HCT116 (cell line): Measurements from ENCODE around the gene HTR3A. TPM values are rescaled to one million over a fixed set of nuclear protein-coding genes. Genes with fewer than 3 reads are reported as not detected.

Source experiments
- ATAC-seq: fragments of 200-7000 bp; cut with Tn5 transposase; 2 replicates; pipeline ENCODE4 v1.9.1; 2020; ENCODE audit warnings: mild to moderate bottlenecking, moderate library complexity
- BruUV-seq: library from RNA; stranded (reverse); fragments of 400-500 nt; replicated peaks from 2 replicates; lab custom pipeline; 2021; lab: Mats Ljungman, UMichigan
- CTCF ChIA-PET: fragments of 300-600 bp; sonication (Branson Sonifier 250); formaldehyde crosslinking; loops from one replicate; lab custom pipeline; 2021; ENCODE audit warnings: antibody characterized with exemption; lab: Charles Lee
- POLR2A ChIA-PET: fragments of 300-600, 350-600 bp; sonication (Branson Sonifier 250); formaldehyde crosslinking; loops from one replicate; lab custom pipeline; 2021; ENCODE audit warnings: antibody characterized with exemption; lab: Charles Lee
- RAD21 ChIA-PET, 2 experiments: fragments of 300-600 bp; sonication (Branson Sonifier 250); formaldehyde crosslinking; loops; one replicate each; lab custom pipeline; 2023; ENCODE audit warnings: low total read pairs in 2 of 2; ENCODE audit not compliant: uncharacterized antibody in 2 of 2, unreplicated experiment in 2 of 2, low non-redundant PET in 1 of 2; lab: Charles Lee
- DNase-seq: peaks from one replicate; pipeline ENCODE4 v3.0.0-alpha.2; 2010; ENCODE audit warnings: low read depth, low spot score
- H2AFZ ChIP-seq: fragments of 200-600 bp; shearing (Covaris generic), sonication (generic); 2 replicates; pipeline ENCODE4 v1.6.1; 2017; ENCODE audit warnings: low read depth, mixed run types, mixed read lengths, antibody characterized with exemption, low read length; ENCODE audit not compliant: poor library complexity, severe bottlenecking
- H3K27ac ChIP-seq: 2 replicates; pipeline ENCODE4 v1.5.1; 2012; ENCODE audit warnings: low read depth, low read length
- H3K27me3 ChIP-seq: fragments of 200-600 bp; sonication (generic); 2 replicates; pipeline ENCODE4 v1.6.1; 2016; ENCODE audit warnings: mixed run types, low read length, mixed read lengths; ENCODE audit not compliant: insufficient read depth
- H3K36me3 ChIP-seq, 2 experiments: fragments of 200-500 bp in 1 of 2; fragments of 200-600 bp in 1 of 2; sonication (Bioruptor generic) in 1 of 2; sonication (generic) in 1 of 2; 2 replicates each; pipeline versions ENCODE4 v1.5.1 to v1.6.1; 2014 to 2016; ENCODE audit warnings: low read length in 2 of 2, inconsistent platforms in 1 of 2, mixed read lengths in 1 of 2, mixed run types in 1 of 2; ENCODE audit not compliant: insufficient read depth in 2 of 2, control insufficient read depth in 1 of 2
- H3K4me1 ChIP-seq, 2 experiments: fragments of 200-600 bp in 1 of 2; sonication (generic) in 1 of 2; 2 replicates each; pipeline versions ENCODE4 v1.5.1 to v1.6.1; 2012 to 2017; ENCODE audit warnings: low read length in 2 of 2, inconsistent platforms in 1 of 2, mild to moderate bottlenecking in 1 of 2, mixed read lengths in 1 of 2, mixed run types in 1 of 2, moderate library complexity in 1 of 2; ENCODE audit not compliant: insufficient read depth in 2 of 2, control insufficient read depth in 1 of 2
- H3K4me2 ChIP-seq: fragments of 200-600 bp; sonication (generic); 2 replicates; pipeline ENCODE4 v1.6.1; 2017; ENCODE audit warnings: mixed run types, low read length, mixed read lengths
- H3K4me3 ChIP-seq, 2 experiments: fragments of 200-600 bp in 1 of 2; sonication (generic) in 1 of 2; replicated peaks in 1 of 2; 2 replicates each; pipeline ENCODE4 v1.5.1; 2011 to 2016; ENCODE audit warnings: low read length in 2 of 2, control low read depth in 1 of 2, low read depth in 1 of 2, mild to moderate bottlenecking in 1 of 2, mixed read lengths in 1 of 2, mixed run types in 1 of 2
- H3K79me2 ChIP-seq: fragments of 200-600 bp; sonication (generic); 2 replicates; pipeline ENCODE4 v1.6.1; 2017; ENCODE audit warnings: mild to moderate bottlenecking, mixed run types, low read length, moderate library complexity, mixed read lengths; ENCODE audit not compliant: insufficient read depth
- H3K9ac ChIP-seq: fragments of 200-600 bp; sonication (generic); 2 replicates; pipeline ENCODE4 v1.6.1; 2016; ENCODE audit warnings: low read length, mixed read lengths
- H3K9me2 ChIP-seq: fragments of 200-600 bp; sonication (generic), shearing (Covaris generic); 2 replicates; pipeline ENCODE4 v1.6.1; 2017; ENCODE audit warnings: mixed run types, mild to moderate bottlenecking, moderate library complexity; ENCODE audit not compliant: insufficient read depth
- H3K9me3 ChIP-seq, 2 experiments: fragments of 200-500 bp in 1 of 2; fragments of 200-600 bp in 1 of 2; sonication (Bioruptor generic) in 1 of 2; sonication (generic) in 1 of 2; 2 replicates each; pipeline ENCODE4 v1.6.1; 2014 to 2017; ENCODE audit warnings: low read length in 2 of 2, mixed read lengths in 2 of 2, inconsistent platforms in 1 of 2, low read depth in 1 of 2, mild to moderate bottlenecking in 1 of 2, mixed run types in 1 of 2, moderate library complexity in 1 of 2; ENCODE audit not compliant: control insufficient read depth in 1 of 2, insufficient read depth in 1 of 2
- H4K20me1 ChIP-seq: fragments of 200-600 bp; sonication (generic), shearing (Covaris generic); 2 replicates; pipeline ENCODE4 v1.6.1; 2017; ENCODE audit warnings: mixed run types, mild to moderate bottlenecking, moderate library complexity; ENCODE audit not compliant: insufficient read depth
- CBX3 ChIP-seq: IDR thresholded peaks from 2 replicates; pipeline ENCODE4 v1.6.1; 2012; ENCODE audit warnings: low read depth
- CEBPB ChIP-seq: IDR thresholded peaks from 2 replicates; pipeline ENCODE4 v1.6.1; 2012; ENCODE audit warnings: low read depth
- ELF1 ChIP-seq: IDR thresholded peaks from 2 replicates; pipeline ENCODE4 v1.6.1; 2012; ENCODE audit warnings: low read depth, borderline replicate concordance
- EZH2phosphoT487 ChIP-seq: fragments of 200-600 bp; IDR thresholded peaks from 2 replicates; pipeline ENCODE4 v1.6.1; 2018; ENCODE audit warnings: antibody characterized with exemption, borderline replicate concordance
- FOSL1 ChIP-seq: IDR thresholded peaks from 2 replicates; pipeline ENCODE4 v1.6.1; 2012; ENCODE audit warnings: low read depth
- POLR2A ChIP-seq: IDR thresholded peaks from 2 replicates; pipeline ENCODE4 v1.7.0; 2011; ENCODE audit warnings: borderline replicate concordance; ENCODE audit not compliant: insufficient read depth, insufficient read length; ENCODE audit errors: extremely low read depth
- RAD21 ChIP-seq: IDR thresholded peaks from 2 replicates; pipeline ENCODE4 v1.6.1; 2012; ENCODE audit warnings: low read depth, mild to moderate bottlenecking
- SIN3A ChIP-seq: IDR thresholded peaks from 2 replicates; pipeline ENCODE4 v1.6.1; 2012; ENCODE audit warnings: low read depth
- SP1 ChIP-seq: IDR thresholded peaks from 2 replicates; pipeline ENCODE4 v1.6.1; 2012; ENCODE audit warnings: low read depth
- SRF ChIP-seq: IDR thresholded peaks from 2 replicates; pipeline ENCODE4 v1.6.1; 2012; ENCODE audit warnings: low read depth
- TCF7L2 ChIP-seq: IDR thresholded peaks from 2 replicates; pipeline ENCODE4 v1.7.0; 2011; ENCODE audit warnings: borderline replicate concordance, inconsistent platforms; ENCODE audit not compliant: insufficient read depth, insufficient read length; ENCODE audit errors: extremely low read depth
- ZFX ChIP-seq: fragments of 450-650 bp; IDR thresholded peaks from 2 replicates; pipeline ENCODE4 v1.6.1; 2017
- intact Hi-C: fragments of 100-400 bp; cut with micrococcal nuclease; formaldehyde crosslinking; loops from 2 replicates; pipeline ENCODE4 v1.10.0; 2022
- total RNA-seq: library from RNA; stranded (reverse); gene quantifications from one replicate; pipeline ENCODE4 v1.2.1, GENCODE V29; 2021; ENCODE audit not compliant: unreplicated experiment
- TF ChIP-seq, protein P1 (sequence below): IDR thresholded peaks from 2 replicates; pipeline ENCODE4 v1.6.1; 2012; ENCODE audit warnings: low read depth

The HTR3A gene
- total RNA-seq, 1 experiment from 2014 or later: 0.12 TPM

DNA sequence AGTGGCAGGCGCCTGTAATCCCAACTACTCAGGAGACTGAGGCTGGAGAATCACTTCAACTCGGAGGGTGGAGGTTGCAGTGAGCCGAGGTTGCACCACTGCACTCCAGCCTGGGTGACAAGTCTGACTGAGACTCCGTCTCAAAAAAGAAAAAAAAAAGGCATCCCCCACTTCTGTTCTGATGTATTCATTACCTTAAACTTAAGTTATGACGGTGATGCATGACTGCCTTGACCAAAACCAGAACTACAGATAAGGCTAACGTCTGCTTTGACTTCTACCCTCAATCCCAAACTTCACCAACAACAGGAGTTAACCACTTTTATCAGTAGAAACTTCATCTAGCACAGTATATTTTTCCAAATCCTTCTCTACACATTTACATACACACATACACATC lies 9.9 kb downstream of the HTR3A start (continued):
- TF ChIP-seq, protein P1, sequence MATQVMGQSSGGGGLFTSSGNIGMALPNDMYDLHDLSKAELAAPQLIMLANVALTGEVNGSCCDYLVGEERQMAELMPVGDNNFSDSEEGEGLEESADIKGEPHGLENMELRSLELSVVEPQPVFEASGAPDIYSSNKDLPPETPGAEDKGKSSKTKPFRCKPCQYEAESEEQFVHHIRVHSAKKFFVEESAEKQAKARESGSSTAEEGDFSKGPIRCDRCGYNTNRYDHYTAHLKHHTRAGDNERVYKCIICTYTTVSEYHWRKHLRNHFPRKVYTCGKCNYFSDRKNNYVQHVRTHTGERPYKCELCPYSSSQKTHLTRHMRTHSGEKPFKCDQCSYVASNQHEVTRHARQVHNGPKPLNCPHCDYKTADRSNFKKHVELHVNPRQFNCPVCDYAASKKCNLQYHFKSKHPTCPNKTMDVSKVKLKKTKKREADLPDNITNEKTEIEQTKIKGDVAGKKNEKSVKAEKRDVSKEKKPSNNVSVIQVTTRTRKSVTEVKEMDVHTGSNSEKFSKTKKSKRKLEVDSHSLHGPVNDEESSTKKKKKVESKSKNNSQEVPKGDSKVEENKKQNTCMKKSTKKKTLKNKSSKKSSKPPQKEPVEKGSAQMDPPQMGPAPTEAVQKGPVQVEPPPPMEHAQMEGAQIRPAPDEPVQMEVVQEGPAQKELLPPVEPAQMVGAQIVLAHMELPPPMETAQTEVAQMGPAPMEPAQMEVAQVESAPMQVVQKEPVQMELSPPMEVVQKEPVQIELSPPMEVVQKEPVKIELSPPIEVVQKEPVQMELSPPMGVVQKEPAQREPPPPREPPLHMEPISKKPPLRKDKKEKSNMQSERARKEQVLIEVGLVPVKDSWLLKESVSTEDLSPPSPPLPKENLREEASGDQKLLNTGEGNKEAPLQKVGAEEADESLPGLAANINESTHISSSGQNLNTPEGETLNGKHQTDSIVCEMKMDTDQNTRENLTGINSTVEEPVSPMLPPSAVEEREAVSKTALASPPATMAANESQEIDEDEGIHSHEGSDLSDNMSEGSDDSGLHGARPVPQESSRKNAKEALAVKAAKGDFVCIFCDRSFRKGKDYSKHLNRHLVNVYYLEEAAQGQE: no peak
- TF ChIP-seq FOSL1: no peak

DNA sequence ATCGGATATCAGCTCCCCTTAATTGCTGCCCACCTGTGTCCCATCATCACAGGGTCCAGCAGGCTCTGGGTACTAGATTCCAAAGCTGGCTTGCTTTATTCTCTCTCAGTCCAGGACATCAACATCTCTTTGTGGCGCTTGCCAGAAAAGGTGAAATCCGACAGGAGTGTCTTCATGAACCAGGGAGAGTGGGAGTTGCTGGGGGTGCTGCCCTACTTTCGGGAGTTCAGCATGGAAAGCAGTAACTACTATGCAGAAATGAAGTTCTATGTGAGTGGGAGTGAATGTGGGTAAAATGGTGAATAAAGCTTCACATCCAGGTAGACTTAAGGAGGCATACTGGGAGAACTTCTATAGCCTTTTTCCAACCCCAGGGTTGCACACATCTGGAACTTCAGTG lies 11.0 kb downstream of the HTR3A start:
- Histone ChIP-seq H3K4me3 (no peak overlapping the region), H4K20me1 (no peaks in the 10 kb centered on the region), H3K79me2 (no peaks in the 10 kb centered on the region), H3K4me1 (no peaks in the 10 kb centered on the region), H3K4me2 (no peak overlapping the region), H3K9ac (no peak overlapping the region), H3K36me3 (no peaks in the 10 kb centered on the region), H2AFZ (no peak overlapping the region), H3K27ac (no peak overlapping the region), H3K9me3 (no peaks in the 10 kb centered on the region), H3K9me2 (no peaks in the 10 kb centered on the region), H3K27me3 (peaks cover 63% of the 10 kb centered on the region)
- ATAC-seq (no peak), DNase-seq (no peak)
- no peak for TF ChIP-seq ZFX
- no peak for TF ChIP-seq CBX3
- TF ChIP-seq ELF1: no peak
- no peak for TF ChIP-seq POLR2A
- no peak for TF ChIP-seq SP1
- no peak for TF ChIP-seq SIN3A
- no peak for TF ChIP-seq EZH2phosphoT487
- TF ChIP-seq RAD21: no peak
- no peak for TF ChIP-seq CEBPB
- TF ChIP-seq, protein P1: no peak
- TF ChIP-seq SRF: no peak
- TF ChIP-seq TCF7L2: no peak
- RAD21 ChIA-PET: no interaction called here
- CTCF ChIA-PET: interaction anchor here (0.9 to 1.0 kb wide), 2 partner anchors 9 to 276 kb away, joined by 3 to 4 read pairs; no protein-coding TSS in a partner anchor
- POLR2A ChIA-PET: no interaction called here
- BruUV-seq: no TSS peak
- intact Hi-C loops: no loop called here
